OCI-LY1 (cell line): Measurements from ENCODE around the gene GP1BB.

Experiments
- H2AFZ ChIP-seq: fragments of 200-600 bp; sonication (generic), shearing (Covaris generic); 2 replicates; pipeline ENCODE4 v1.6.0; 2014; ENCODE audit warnings: antibody characterized with exemption, mild to moderate bottlenecking, low read length
- H3F3A ChIP-seq: fragments of 200-600 bp; sonication (generic), shearing (Covaris generic); 2 replicates; pipeline ENCODE4 v1.6.0; 2014; ENCODE audit warnings: mild to moderate bottlenecking, antibody characterized with exemption, low read length, moderate library complexity; ENCODE audit not compliant: insufficient read depth
- H3K27ac ChIP-seq: fragments of 200-600 bp; sonication (generic); 2 replicates; pipeline ENCODE4 v1.5.1; 2014; ENCODE audit warnings: low read length, mixed run types, mild to moderate bottlenecking, low read depth; ENCODE audit not compliant: poor library complexity, severe bottlenecking
- H3K27me3 ChIP-seq: fragments of 200-600 bp; sonication (generic); 2 replicates; pipeline ENCODE4 v1.6.0; 2014; ENCODE audit warnings: antibody characterized with exemption, mild to moderate bottlenecking, low read length, moderate library complexity; ENCODE audit not compliant: insufficient read depth
- H3K36me3 ChIP-seq: fragments of 200-600 bp; sonication (generic); 2 replicates; pipeline ENCODE4 v1.6.1; 2014; ENCODE audit warnings: mild to moderate bottlenecking, antibody characterized with exemption, low read length, moderate library complexity, mixed read lengths; ENCODE audit not compliant: insufficient read depth
- H3K4me1 ChIP-seq: fragments of 200-600 bp; sonication (generic); 2 replicates; pipeline ENCODE4 v1.5.1; 2014; ENCODE audit warnings: mild to moderate bottlenecking, low read length, moderate library complexity; ENCODE audit not compliant: insufficient read depth, severe bottlenecking
- H3K4me2 ChIP-seq: fragments of 200-600 bp; sonication (generic), shearing (Covaris generic); 2 replicates; pipeline ENCODE4 v1.6.1; 2014; ENCODE audit warnings: low read length
- H3K4me3 ChIP-seq: fragments of 200-600 bp; sonication (generic); 2 replicates; pipeline ENCODE4 v1.5.1; 2014; ENCODE audit warnings: low read length, low read depth, mild to moderate bottlenecking, mixed read lengths; ENCODE audit not compliant: poor library complexity, severe bottlenecking
- H3K79me2 ChIP-seq: fragments of 200-600 bp; shearing (Covaris generic); 2 replicates; pipeline ENCODE4 v1.6.1; 2016; ENCODE audit warnings: mixed run types, low read length, mixed read lengths; ENCODE audit not compliant: insufficient read depth
- H3K9ac ChIP-seq: fragments of 200-600 bp; sonication (generic), shearing (Covaris generic); 2 replicates; pipeline ENCODE4 v1.6.1; 2014; ENCODE audit warnings: mild to moderate bottlenecking, low read length, mixed read lengths
- H3K9me2 ChIP-seq: fragments of 200-600 bp; sonication (generic), shearing (Covaris generic); 2 replicates; pipeline ENCODE4 v1.6.1; 2014; ENCODE audit warnings: low read depth, mild to moderate bottlenecking, low read length, mixed read lengths
- H3K9me3 ChIP-seq: fragments of 200-600 bp; shearing (Covaris generic); 2 replicates; pipeline ENCODE4 v1.6.1; 2014; ENCODE audit warnings: low read length, mixed read lengths
- H4K20me1 ChIP-seq: fragments of 200-600 bp; sonication (generic), shearing (Covaris generic); 2 replicates; pipeline ENCODE4 v1.6.0; 2016; ENCODE audit warnings: mild to moderate bottlenecking, low read length; ENCODE audit not compliant: insufficient read depth
- CTCF ChIP-seq: fragments of 200-600 bp; sonication (generic), shearing (Covaris generic); IDR thresholded peaks from 2 replicates; pipeline ENCODE4 v1.5.1; 2017; ENCODE audit warnings: mild to moderate bottlenecking, antibody characterized with exemption, low read length, moderate library complexity, mixed read lengths
- EZH2 ChIP-seq: fragments of 200-600 bp; sonication (generic), shearing (Covaris generic); IDR thresholded peaks from 2 replicates; pipeline ENCODE4 v1.8.0; 2017; ENCODE audit warnings: borderline replicate concordance, mixed run types, mild to moderate bottlenecking, antibody characterized with exemption, low read length, moderate library complexity, mixed read lengths

Gene GP1BB

GRCh38 chr22:19755145-19755710 is 31.9 kb downstream of the GP1BB start:
- TF ChIP-seq CTCF (no peak), EZH2 (no peak)
- H4K20me1 ChIP-seq, result no peaks in the 10 kb centered on the region
- H3K4me1 ChIP-seq, result peaks cover 14% of the 10 kb centered on the region
- H3K27ac ChIP-seq, result no peak overlapping the region
- no peak overlapping the region for H3K4me2 ChIP-seq
- H3K9ac ChIP-seq, result no peak overlapping the region
- H3F3A ChIP-seq, result no peaks in the 10 kb centered on the region
- H3K36me3 ChIP-seq, result no peaks in the 10 kb centered on the region
- H3K9me3 ChIP-seq, result no peaks in the 10 kb centered on the region
- H3K9me2 ChIP-seq, result no peaks in the 10 kb centered on the region
- H3K27me3 ChIP-seq, result peaks cover 7% of the 10 kb centered on the region
- H2AFZ ChIP-seq, result no peak overlapping the region
- no peaks in the 10 kb centered on the region for H3K79me2 ChIP-seq
- H3K4me3 ChIP-seq, result no peak overlapping the region

- TF ChIP-seq CTCF, result no peak
- no peak for TF ChIP-seq EZH2
- no peaks in the 10 kb centered on the region for H4K20me1 ChIP-seq
- no peaks in the 10 kb centered on the region for H3K36me3 ChIP-seq
- no peaks in the 10 kb centered on the region for H3F3A ChIP-seq
- no peak overlapping the region for H3K4me2 ChIP-seq
- no peak overlapping the region for H3K27ac ChIP-seq
- H2AFZ ChIP-seq, result no peak overlapping the region
- no peak overlapping the region for H3K9ac ChIP-seq
- no peaks in the 10 kb centered on the region for H3K9me3 ChIP-seq
- peaks cover 7% of the 10 kb centered on the region for H3K27me3 ChIP-seq
- no peaks in the 10 kb centered on the region for H3K9me2 ChIP-seq
- no peaks in the 10 kb centered on the region for H3K79me2 ChIP-seq
- peaks cover 14% of the 10 kb centered on the region for H3K4me1 ChIP-seq
- no peak overlapping the region for H3K4me3 ChIP-seq
Measured at GRCh38 chr22:19755722-19756287, 32.5 kb downstream of the GP1BB start.

GRCh38 chr22:19756288-19757128 is 33.2 kb downstream of the GP1BB start:
- H3K4me3 ChIP-seq, result peak overlapping the region; percentile 49
- H3K27me3 ChIP-seq, result peaks cover 1% of the 10 kb centered on the region
- H3K4me1 ChIP-seq, result peaks cover 14% of the 10 kb centered on the region

More at GRCh38 chr22:19756288-19757128, 33.2 kb downstream of the GP1BB start:
- no peak overlapping the region for H3K9ac ChIP-seq
- H3F3A ChIP-seq, result no peaks in the 10 kb centered on the region
- no peaks in the 10 kb centered on the region for H4K20me1 ChIP-seq
- peak overlapping the region; percentile 62 for H3K4me2 ChIP-seq
- TF ChIP-seq EZH2, result no peak
- TF ChIP-seq CTCF, result peak; percentile 78
- no peak overlapping the region for H3K27ac ChIP-seq
- H3K9me2 ChIP-seq, result no peaks in the 10 kb centered on the region
- H3K79me2 ChIP-seq, result no peaks in the 10 kb centered on the region
- H3K36me3 ChIP-seq, result no peaks in the 10 kb centered on the region
- H2AFZ ChIP-seq, result no peak overlapping the region
- H3K9me3 ChIP-seq, result no peaks in the 10 kb centered on the region
